Mammary microvascular endothelial cell (primary cell): ENCODE data around the gene HNF1B. TPM values are rescaled to one million over a fixed set of nuclear protein-coding genes. Genes with fewer than 3 reads are reported as not detected.

Experiments
- total RNA-seq: library from RNA; depleted of rRNA; stranded (reverse); fragments of >200 nt; gene quantifications from 2 replicates; pipeline ENCODE4 v1.2.3, GENCODE V29; 2015

The HNF1B gene, protein sequence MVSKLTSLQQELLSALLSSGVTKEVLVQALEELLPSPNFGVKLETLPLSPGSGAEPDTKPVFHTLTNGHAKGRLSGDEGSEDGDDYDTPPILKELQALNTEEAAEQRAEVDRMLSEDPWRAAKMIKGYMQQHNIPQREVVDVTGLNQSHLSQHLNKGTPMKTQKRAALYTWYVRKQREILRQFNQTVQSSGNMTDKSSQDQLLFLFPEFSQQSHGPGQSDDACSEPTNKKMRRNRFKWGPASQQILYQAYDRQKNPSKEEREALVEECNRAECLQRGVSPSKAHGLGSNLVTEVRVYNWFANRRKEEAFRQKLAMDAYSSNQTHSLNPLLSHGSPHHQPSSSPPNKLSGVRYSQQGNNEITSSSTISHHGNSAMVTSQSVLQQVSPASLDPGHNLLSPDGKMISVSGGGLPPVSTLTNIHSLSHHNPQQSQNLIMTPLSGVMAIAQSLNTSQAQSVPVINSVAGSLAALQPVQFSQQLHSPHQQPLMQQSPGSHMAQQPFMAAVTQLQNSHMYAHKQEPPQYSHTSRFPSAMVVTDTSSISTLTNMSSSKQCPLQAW
- not detected in 2 replicates for total RNA-seq

DNA sequence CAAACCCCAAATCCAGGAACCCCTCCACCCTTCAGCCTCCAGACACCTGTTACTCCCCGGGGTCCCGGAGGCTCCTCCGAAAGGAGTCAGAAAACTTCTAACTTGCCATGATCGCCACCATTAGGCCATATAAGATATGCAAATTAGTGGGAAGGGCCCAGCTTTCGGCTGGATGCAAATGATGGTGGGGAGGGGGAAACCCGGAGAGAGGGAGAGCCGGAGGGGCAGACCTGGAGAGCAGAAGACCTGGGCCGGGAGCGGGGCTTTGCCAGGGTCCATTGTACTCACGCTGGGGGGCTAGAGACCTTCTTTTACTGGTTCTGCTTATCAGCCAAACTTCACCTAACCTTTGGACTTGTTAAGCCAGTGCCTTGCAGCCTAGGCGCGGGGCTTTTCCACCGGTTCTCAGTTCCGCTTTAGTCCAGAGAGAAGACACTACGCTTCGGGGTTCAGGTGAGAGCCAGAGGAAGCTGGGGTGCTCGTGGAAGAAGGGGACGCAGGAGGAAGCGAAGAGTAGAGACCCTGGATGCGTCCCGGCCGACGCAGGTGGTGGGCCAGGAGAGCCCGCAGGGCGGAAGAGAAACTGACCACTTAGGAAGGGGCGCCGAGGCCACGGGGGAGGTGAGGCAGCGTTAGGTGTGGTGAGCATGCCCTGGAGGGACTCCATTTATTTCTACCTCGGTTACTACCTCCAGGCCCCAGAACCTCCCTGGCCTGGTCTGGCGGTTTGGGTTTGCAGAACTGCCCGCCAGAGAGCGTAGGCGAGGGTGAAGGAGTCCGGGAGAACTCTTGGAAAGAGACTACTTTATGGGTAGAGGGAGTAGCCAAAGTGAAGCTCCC, at the start of gene HNF1B:
Gene HNF1B (minus strand): TSS at position 99 of the 840 bp plus-strand sequence. CDS start 175 bp downstream, outside the sequence.

GRCh38 chr17:37643118-37643766, 101.6 kb downstream of the HNF1B start, which contains the start of gene DDX52:
Gene DDX52 (minus strand): TSS chr17:37643446. CDS start chr17:37643420, 26 bp downstream.

Other genes starting within 250 kb of the HNF1B start
- 8.9 and 11.7 TPM in 2 replicates for gene SYNRG, start 135.6 kb downstream of the HNF1B start, total RNA-seq
- gene DDX52, start 101.6 kb downstream of the HNF1B start, total RNA-seq: 27.8 and 30.8 TPM in 2 replicates
- not detected in 2 replicates for gene TBC1D3K, start 179.4 kb upstream of the HNF1B start, total RNA-seq
- not detected in 2 replicates for gene TBC1D3L, start 244.0 kb upstream of the HNF1B start, total RNA-seq